Loucy (cell line): ENCODE data around the gene JARID2.

Experiments
- H2AFZ ChIP-seq: fragments of 200-600 bp; sonication (generic); 2 replicates; pipeline ENCODE4 v1.6.0; 2016; ENCODE audit warnings: antibody characterized with exemption, mild to moderate bottlenecking, low read length, moderate library complexity
- H3F3A ChIP-seq: fragments of 200-600 bp; 2 replicates; pipeline ENCODE4 v1.6.0; 2016; ENCODE audit warnings: antibody characterized with exemption, low read depth, mild to moderate bottlenecking
- H3K27me3 ChIP-seq: fragments of 200-600 bp; sonication (generic); 2 replicates; pipeline ENCODE4 v1.6.1; 2014; ENCODE audit warnings: low read length, mild to moderate bottlenecking; ENCODE audit not compliant: insufficient read depth, poor library complexity, severe bottlenecking
- H3K36me3 ChIP-seq: fragments of 200-600 bp; sonication (generic); 2 replicates; pipeline ENCODE4 v1.6.1; 2016; ENCODE audit warnings: low read length; ENCODE audit not compliant: insufficient read depth
- H3K4me1 ChIP-seq: fragments of 200-600 bp; sonication (generic); 2 replicates; pipeline ENCODE4 v1.5.1; 2014; ENCODE audit warnings: low read length, mild to moderate bottlenecking; ENCODE audit not compliant: insufficient read depth, poor library complexity, severe bottlenecking
- H3K4me2 ChIP-seq: fragments of 200-600 bp; sonication (generic); 2 replicates; pipeline ENCODE4 v1.6.0; 2014; ENCODE audit warnings: antibody characterized with exemption, low read length, low read depth, mild to moderate bottlenecking; ENCODE audit not compliant: poor library complexity, severe bottlenecking
- H3K4me3 ChIP-seq: fragments of 200-600 bp; sonication (generic); 2 replicates; pipeline ENCODE4 v1.5.1; 2014; ENCODE audit warnings: low read length, mild to moderate bottlenecking, mixed read lengths; ENCODE audit not compliant: poor library complexity, severe bottlenecking
- H3K79me2 ChIP-seq: fragments of 200-600 bp; sonication (generic); 2 replicates; pipeline ENCODE4 v1.6.1; 2014; ENCODE audit warnings: low read length; ENCODE audit not compliant: insufficient read depth
- H3K9ac ChIP-seq: fragments of 200-600 bp; sonication (generic); 2 replicates; pipeline ENCODE4 v1.6.0; 2014; ENCODE audit warnings: mild to moderate bottlenecking, low read depth, low read length, moderate library complexity; ENCODE audit not compliant: poor library complexity, severe bottlenecking
- H3K9me2 ChIP-seq: fragments of 200-600 bp; sonication (generic); replicated peaks from 2 replicates; pipeline ENCODE4 v1.6.1; 2016; ENCODE audit warnings: low read depth, low read length, mixed read lengths
- H3K9me3 ChIP-seq: fragments of 200-600 bp; sonication (generic); 2 replicates; pipeline ENCODE4 v1.6.1; 2014; ENCODE audit warnings: mild to moderate bottlenecking, antibody characterized with exemption, low read length, low read depth; ENCODE audit not compliant: insufficient read depth
- H4K20me1 ChIP-seq: fragments of 200-600 bp; sonication (generic); 2 replicates; pipeline ENCODE4 v1.6.0; 2014; ENCODE audit warnings: antibody characterized with exemption, low read length, mild to moderate bottlenecking; ENCODE audit not compliant: insufficient read depth, poor library complexity, severe bottlenecking
- EZH2phosphoT487 ChIP-seq: fragments of 200-600 bp; IDR thresholded peaks from 2 replicates; pipeline ENCODE4 v1.6.1; 2018; ENCODE audit warnings: antibody characterized with exemption, mild to moderate bottlenecking, moderate library complexity, borderline replicate concordance
- TF ChIP-seq, protein P1 (sequence below): fragments of 200-600 bp; sonication (generic); conservative IDR thresholded peaks from 2 replicates; pipeline ENCODE4 v1.5.1; 2014; ENCODE audit warnings: mild to moderate bottlenecking, antibody characterized with exemption, low read length

JARID2 gene

DNA sequence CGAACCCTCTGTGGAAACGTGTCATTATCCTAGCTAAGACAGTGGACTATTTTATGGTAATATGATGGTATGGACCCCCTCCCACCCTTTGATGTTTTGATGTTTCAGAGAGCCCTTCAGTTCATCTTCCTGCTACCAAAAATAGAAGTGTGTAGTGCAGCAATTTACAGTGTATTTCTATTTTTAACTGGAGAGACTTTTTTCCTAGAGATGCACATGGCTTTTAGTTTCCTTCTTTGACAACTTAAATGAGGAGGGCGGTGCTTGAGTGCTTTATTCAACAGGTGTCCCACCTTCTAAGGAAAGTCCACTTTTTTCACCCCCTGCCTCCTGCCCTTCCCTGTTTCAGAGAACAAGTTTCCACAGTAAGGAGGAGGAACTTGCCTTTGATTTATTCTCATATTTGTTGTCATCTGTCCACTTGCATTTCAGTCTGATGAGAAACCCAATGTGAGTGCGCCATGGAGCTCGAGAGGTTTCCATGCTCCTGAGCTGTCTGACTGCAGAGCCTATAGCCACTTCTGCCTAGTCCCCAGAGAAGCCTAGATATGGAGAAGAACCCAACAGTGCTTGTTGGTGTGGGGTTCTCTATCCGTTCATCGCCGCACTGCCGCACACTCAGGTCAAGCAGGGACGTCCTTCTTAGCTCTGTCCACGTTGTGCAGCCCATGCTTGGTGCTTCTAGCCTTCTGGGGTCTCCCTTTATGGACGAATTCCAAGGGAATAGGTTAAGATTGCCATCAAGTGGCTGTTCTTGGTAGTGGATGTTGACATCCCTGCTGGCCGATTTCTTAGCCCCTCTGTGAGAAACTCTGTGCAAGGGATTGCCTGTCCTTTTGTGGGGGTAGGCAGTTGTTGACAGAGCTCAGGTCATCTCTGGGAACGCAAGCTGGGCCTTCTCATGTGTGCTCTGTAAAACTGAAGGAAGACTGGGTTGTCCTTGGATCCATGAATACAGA, 144.2 kb downstream of the JARID2 start:
- no peaks in the 10 kb centered on the region for H3K9me2 ChIP-seq
- TF ChIP-seq, protein P1, sequence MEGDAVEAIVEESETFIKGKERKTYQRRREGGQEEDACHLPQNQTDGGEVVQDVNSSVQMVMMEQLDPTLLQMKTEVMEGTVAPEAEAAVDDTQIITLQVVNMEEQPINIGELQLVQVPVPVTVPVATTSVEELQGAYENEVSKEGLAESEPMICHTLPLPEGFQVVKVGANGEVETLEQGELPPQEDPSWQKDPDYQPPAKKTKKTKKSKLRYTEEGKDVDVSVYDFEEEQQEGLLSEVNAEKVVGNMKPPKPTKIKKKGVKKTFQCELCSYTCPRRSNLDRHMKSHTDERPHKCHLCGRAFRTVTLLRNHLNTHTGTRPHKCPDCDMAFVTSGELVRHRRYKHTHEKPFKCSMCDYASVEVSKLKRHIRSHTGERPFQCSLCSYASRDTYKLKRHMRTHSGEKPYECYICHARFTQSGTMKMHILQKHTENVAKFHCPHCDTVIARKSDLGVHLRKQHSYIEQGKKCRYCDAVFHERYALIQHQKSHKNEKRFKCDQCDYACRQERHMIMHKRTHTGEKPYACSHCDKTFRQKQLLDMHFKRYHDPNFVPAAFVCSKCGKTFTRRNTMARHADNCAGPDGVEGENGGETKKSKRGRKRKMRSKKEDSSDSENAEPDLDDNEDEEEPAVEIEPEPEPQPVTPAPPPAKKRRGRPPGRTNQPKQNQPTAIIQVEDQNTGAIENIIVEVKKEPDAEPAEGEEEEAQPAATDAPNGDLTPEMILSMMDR: peak; percentile 70
- TF ChIP-seq EZH2phosphoT487: no peak
- peaks cover 66% of the 10 kb centered on the region for H3K4me1 ChIP-seq
- H3K9ac ChIP-seq: no peak overlapping the region
- peak overlapping the region; percentile 37 for H3K4me2 ChIP-seq
- H3K79me2 ChIP-seq: peaks cover 100% of the 10 kb centered on the region
- H3K9me3 ChIP-seq: no peaks in the 10 kb centered on the region
- no peak overlapping the region for H3K4me3 ChIP-seq
- H2AFZ ChIP-seq: no peak overlapping the region
- no peaks in the 10 kb centered on the region for H3F3A ChIP-seq
- peaks cover 96% of the 10 kb centered on the region for H4K20me1 ChIP-seq
- H3K36me3 ChIP-seq: peaks cover 32% of the 10 kb centered on the region
- no peaks in the 10 kb centered on the region for H3K27me3 ChIP-seq

DNA sequence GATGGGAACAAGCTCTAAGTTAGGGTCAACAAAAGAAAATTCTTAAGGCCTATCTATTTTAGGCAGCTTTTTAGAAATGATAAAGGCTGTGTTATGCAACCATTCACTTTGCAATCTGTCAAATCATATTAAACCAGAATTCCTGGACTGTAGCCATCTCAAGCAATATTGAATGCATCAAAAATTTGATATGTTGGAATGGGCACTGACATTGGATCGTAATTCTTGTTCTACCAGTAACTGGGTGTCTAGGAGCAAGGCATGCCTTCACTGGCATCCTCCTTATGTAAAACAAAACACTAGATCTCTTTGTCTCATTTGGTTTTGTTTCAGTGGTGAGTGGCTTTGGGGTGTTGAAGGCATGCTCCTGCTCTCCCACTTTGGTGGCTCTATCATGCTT, 145.6 kb downstream of the JARID2 start:
- no peak for TF ChIP-seq EZH2phosphoT487
- TF ChIP-seq, protein P1: no peak
- no peak overlapping the region for H2AFZ ChIP-seq
- no peaks in the 10 kb centered on the region for H3K27me3 ChIP-seq
- H3F3A ChIP-seq: no peaks in the 10 kb centered on the region
- H4K20me1 ChIP-seq: peaks cover 93% of the 10 kb centered on the region
- H3K4me1 ChIP-seq: peaks cover 54% of the 10 kb centered on the region
- no peaks in the 10 kb centered on the region for H3K9me2 ChIP-seq
- no peaks in the 10 kb centered on the region for H3K9me3 ChIP-seq
- H3K9ac ChIP-seq: no peak overlapping the region
- H3K4me3 ChIP-seq: no peak overlapping the region
- H3K79me2 ChIP-seq: peaks cover 100% of the 10 kb centered on the region
- H3K4me2 ChIP-seq: no peak overlapping the region
- peaks cover 28% of the 10 kb centered on the region; the same call in 1 of the 2 replicates for H3K36me3 ChIP-seq

DNA sequence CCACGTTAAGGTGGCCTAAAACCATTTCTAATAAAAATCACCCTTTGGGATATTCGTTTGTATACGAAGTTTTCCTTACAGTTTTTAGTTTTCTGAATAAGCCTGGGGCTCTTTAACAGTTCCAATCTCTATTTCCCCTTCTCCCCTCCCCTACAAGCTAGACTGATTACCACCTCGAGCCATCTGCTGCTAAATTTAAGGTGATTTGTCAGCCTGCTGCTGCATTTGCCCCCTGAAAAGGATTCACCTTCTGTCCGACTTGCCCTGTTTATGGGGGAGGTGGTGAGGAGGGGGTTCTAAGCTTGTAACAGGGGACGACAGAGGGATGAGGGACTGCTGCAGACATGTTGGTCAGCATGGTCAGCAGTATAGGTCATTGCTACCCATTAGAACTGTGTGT, 146.3 kb downstream of the JARID2 start:
- Histone ChIP-seq H2AFZ (no peak overlapping the region), H3K4me1 (peaks cover 54% of the 10 kb centered on the region), H3K36me3 (peaks cover 33% of the 10 kb centered on the region; the same call in 1 of the 2 replicates), H3K4me2 (no peak overlapping the region), H4K20me1 (peaks cover 93% of the 10 kb centered on the region), H3F3A (no peaks in the 10 kb centered on the region), H3K4me3 (no peak overlapping the region), H3K9me2 (no peaks in the 10 kb centered on the region), H3K27me3 (no peaks in the 10 kb centered on the region), H3K9me3 (no peaks in the 10 kb centered on the region), H3K9ac (no peak overlapping the region), H3K79me2 (peaks cover 100% of the 10 kb centered on the region)
- TF ChIP-seq EZH2phosphoT487: no peak
- TF ChIP-seq, protein P1: no peak
